ENCODE results near the gene CCDC106. TPM values are rescaled to one million over a fixed set of nuclear protein-coding genes. Genes with fewer than 3 reads are reported as not detected.
A peak's percentile ranks its signal among the peaks of the same experiment; 100 is the strongest.

CCDC106 gene
- total RNA-seq, 1 experiment from 2014 or later = 9.3 TPM

DNA sequence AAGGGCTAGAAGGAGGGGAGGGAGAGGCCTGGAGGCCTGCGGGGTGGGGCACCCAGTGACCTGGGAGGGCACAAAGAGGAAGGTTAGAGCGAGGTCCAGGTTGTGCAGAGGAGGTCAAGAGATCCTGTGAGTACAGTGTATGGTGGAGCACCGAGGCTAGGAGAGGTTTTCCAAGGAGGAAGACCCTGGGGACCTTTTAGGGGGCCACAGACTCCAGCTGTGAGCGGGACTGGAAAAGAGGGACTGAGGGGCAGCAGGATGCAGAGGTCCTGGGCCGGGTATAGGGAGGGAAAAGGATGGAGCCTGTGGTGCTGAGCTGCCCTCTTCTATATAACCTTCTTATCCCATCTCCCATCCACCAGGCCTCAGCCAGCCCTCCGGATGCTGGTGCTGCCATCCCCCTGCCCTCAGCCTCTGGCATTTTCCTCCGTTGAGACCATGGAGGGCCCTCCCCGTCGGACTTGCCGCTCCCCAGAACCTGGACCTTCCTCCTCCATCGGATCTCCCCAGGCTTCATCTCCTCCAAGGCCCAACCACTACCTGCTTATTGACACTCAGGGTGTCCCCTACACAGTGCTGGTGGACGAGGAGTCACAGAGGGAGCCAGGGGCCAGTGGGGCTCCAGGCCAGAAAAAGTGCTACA lies 3.7 kb upstream of the CCDC106 start:
- in situ Hi-C loops (cut with HindIII; ENCODE audit: low pct_unique_long_range_greater_than_20kb, low sequenced_read_pairs) = no loop called here
- DNase-seq (ENCODE audit: low read depth) = no peak

- in situ Hi-C loops (cut with HindIII; ENCODE audit: low pct_unique_long_range_greater_than_20kb, low sequenced_read_pairs) = no loop called here
- peak; percentile 45 for DNase-seq (ENCODE audit: low read depth)
Observed at GRCh38 chr19:55644842-55645511, 3.0 kb upstream of the CCDC106 start.

DNA sequence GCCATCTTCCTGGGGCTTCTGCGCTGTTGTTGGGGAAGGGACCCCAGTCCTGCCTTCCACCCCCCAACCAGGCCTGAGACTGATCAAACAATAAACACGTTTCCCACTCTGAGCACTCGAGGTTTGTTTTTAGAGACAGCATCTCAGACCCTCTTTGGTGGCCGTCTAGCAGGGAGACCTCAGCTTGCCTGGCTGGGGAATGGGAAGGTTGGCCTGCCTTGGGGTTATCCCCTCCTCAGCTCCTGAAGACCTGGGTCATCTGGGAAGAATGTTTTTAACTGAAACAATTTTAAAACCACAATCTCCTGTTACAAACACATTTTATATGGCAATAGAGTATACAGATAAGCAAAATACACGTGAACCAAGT lies 2.5 kb upstream of the CCDC106 start:
- in situ Hi-C loops (cut with HindIII; ENCODE audit: low pct_unique_long_range_greater_than_20kb, low sequenced_read_pairs) = no loop called here
- DNase-seq (ENCODE audit: low read depth) = no peak

GRCh38 chr19:55646889-55647731 lies 902 bp upstream of the CCDC106 start:
- DNase-seq (ENCODE audit: low read depth) = no peak
- in situ Hi-C loops (cut with HindIII; ENCODE audit: low pct_unique_long_range_greater_than_20kb, low sequenced_read_pairs) = no loop called here

GRCh38 chr19:55648585-55649267 lies 714 bp downstream of the CCDC106 start:
- in situ Hi-C loops (cut with HindIII; ENCODE audit: low pct_unique_long_range_greater_than_20kb, low sequenced_read_pairs) = no loop called here
- no peak for DNase-seq (ENCODE audit: low read depth)

DNA sequence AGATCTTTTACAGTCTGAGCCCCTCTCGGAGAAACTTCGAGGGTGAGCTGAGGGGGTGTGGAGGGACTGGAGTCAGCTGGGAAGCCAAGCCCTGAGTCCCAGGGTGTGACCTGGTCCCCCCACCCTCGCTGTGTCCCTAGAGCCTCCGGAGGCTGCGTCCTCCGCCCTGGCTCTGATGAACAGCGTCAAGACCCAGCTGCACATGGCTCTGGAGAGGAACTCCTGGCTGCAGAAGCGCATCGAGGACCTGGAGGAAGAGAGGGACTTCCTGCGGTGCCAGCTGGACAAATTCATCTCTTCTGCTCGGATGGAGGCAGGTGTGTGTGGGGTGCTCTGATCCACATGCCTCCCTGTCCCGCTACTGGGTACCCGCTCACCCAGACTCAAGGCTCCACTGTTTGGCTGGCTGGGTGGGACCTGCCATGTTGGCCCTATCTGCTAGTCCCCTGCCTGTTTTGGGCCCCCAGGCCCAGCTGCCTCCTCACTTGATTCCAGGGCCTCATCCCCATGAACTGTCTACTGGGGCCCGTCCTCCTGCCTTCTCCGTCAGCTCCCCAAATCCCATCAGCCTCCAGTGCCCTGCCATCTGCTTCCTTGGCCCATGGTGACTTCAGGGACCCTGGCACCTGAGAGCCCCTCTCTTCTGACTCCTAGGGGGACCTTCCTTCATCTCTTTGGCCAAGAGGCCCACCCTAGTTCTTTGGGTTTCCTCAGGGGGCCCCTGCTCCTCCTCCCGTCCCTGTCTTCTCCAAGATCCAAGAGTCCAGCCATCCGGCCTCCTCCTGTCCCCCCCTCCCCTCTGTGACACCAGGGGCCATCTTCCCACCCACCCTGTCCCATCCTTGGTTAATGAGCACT lies 1.5 kb downstream of the CCDC106 start:
- in situ Hi-C loops (cut with HindIII; ENCODE audit: low pct_unique_long_range_greater_than_20kb, low sequenced_read_pairs) = no loop called here
- DNase-seq (ENCODE audit: low read depth) = no peak

- in situ Hi-C loops (cut with HindIII; ENCODE audit: low pct_unique_long_range_greater_than_20kb, low sequenced_read_pairs) = no loop called here
- DNase-seq (ENCODE audit: low read depth) = no peak
Observed at GRCh38 chr19:55650126-55650557, 2.1 kb downstream of the CCDC106 start.

DNA sequence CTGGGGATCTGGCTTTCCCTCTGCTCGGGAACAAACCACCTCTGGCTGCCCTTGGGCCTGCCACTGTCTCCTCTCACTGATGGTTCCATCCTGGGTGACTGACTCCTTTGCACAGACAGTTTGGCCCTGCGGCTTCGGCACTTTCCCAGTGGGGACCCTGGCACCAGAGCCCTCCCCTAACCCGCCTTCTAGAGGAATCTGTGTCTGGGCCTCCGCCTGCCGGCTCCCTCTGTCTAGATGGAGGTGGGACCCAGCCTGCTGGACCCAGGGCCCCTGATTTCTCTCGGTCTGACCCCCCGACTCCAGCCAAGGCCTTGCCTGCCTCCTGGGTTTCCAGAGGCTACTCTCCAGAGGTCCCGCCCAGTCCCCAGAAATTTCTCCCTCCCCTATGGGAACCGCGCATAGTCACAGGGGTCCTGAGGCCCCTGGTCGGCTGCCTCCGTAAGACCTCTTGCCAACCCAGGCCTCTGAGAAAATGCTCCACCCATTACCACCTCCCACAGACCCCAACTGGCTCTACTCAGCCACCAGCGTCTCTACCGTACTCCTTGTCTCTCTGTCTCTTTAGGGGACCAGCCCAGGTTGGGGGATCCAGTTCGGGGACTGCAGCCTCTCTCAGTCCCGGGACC lies 2.7 kb downstream of the CCDC106 start:
- DNase-seq (ENCODE audit: low read depth) = no peak
- in situ Hi-C loops (cut with HindIII; ENCODE audit: low pct_unique_long_range_greater_than_20kb, low sequenced_read_pairs) = no loop called here

- DNase-seq (ENCODE audit: low read depth) = no peak
- in situ Hi-C loops (cut with HindIII; ENCODE audit: low pct_unique_long_range_greater_than_20kb, low sequenced_read_pairs) = no loop called here
Observed at GRCh38 chr19:55651236-55651635, 3.2 kb downstream of the CCDC106 start.

DNA sequence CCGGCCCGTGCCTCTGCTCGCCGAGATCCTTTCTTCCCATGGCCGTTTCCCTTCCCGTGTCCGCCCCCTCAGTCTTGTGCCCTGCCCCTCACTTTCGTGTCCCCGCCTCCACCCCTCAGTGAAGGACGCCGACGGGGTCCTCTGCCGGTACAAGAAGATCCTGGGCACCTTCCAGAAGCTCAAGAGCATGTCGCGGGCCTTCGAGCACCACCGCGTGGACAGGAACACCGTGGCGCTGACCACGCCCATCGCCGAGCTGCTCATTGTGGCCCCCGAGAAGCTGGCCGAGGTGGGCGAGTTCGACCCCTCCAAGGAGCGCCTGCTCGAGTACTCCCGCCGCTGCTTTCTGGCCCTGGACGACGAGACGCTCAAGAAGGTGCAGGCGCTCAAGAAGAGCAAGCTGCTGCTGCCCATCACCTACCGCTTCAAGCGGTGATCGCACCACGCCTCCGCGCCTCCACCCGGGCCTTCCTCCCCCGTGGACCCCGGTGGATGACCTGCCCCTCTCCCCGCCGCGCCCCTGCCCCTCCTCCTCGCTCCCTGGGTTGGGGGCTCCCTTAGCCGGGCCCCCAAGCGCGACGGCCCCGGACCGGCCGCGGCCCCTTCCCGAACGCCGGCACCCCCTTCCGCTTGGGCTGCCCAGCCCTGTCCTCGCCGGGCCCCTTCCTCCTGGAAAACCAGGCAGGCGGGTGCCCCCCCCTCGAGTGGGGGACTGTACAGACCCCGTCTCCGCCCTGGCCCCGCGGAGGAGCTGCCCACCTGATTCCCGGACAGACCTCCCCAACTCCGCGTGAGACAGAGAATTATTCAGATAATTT lies 4.5 kb downstream of the CCDC106 start:
- no peak for DNase-seq (ENCODE audit: low read depth)
- in situ Hi-C loops (cut with HindIII; ENCODE audit: low pct_unique_long_range_greater_than_20kb, low sequenced_read_pairs) = no loop called here

GRCh38 chr19:55653651-55654322 lies 5.8 kb downstream of the CCDC106 start:
- in situ Hi-C loops (cut with HindIII; ENCODE audit: low pct_unique_long_range_greater_than_20kb, low sequenced_read_pairs) = no loop called here
- peak; percentile 99 for DNase-seq (ENCODE audit: low read depth)

DNA sequence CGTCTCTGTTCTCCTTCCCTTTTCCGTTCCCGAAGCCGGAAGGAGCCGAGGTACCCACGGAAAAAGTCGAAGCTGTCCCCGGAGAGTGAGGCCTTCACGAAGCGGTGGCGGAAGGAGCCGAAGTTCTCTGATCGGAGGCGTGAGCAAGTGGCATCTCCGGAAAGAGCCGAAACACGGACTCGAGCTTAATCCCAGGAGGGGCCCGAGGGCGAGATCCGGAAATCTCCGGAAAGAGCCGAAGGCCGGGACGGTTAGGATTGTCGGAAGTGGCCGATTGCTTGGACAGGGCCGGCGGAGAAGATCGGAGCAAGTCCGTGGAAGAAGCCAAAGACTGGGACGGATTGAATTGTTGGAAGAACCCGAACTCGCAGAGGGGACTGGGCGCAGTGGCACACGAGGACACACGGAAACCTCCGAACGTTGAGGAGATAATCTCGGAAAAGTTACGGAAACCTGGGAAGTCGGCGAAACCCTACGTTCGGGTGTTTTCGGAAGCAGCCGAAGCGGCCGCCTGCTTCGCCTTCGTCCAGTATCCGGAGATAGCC lies 6.4 kb downstream of the CCDC106 start:
- peak; percentile 100 for DNase-seq (ENCODE audit: low read depth)
- in situ Hi-C loops (cut with HindIII; ENCODE audit: low pct_unique_long_range_greater_than_20kb, low sequenced_read_pairs) = no loop called here

DNA sequence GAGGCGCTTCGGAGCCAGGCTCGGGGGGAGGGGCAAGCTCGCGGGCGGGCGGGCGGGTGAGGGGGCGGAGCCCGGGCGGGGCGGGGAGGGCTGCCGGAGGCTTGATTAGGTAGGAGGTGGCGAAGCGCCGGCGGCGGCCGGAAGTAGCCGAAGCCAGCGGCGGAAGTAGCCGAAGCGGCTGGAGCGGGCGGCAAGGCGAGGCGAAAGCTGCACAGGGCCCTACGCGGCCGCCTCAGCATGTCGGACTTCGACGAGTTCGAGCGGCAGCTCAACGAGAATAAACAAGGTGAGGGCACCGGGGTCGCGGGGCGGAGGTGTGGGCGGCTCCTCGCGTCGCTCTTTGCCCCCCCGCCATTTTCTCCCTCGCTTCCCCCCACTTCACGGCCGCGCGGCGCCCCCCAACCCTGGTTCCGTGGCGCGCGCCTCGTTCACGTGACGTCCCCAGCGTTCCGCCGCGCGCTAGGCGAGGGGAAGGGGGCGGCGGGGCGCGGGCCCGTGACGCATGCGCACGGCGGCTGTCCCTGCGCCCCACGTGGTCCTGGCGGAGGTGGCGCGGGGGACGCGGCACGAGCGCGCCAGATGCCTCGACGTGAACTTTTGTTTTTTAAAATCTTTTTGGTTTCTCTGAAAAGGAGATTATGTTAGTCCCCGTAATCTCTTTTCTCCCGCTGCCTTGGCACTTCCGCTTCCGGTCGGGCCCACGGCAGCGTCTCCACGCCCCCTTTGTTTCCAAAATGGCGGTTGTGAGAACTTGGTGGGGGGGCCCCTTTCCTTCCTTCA lies 7.0 kb downstream of the CCDC106 start, which contains the start of gene U2AF2:
U2AF2 (plus strand) TSS at position 168 of the 780 bp plus-strand sequence; CDS start at position 238, 70 bp downstream.
- DNase-seq (ENCODE audit: low read depth) = peak; percentile 87
- in situ Hi-C loops (cut with HindIII; ENCODE audit: low pct_unique_long_range_greater_than_20kb, low sequenced_read_pairs) = no loop called here

DNA sequence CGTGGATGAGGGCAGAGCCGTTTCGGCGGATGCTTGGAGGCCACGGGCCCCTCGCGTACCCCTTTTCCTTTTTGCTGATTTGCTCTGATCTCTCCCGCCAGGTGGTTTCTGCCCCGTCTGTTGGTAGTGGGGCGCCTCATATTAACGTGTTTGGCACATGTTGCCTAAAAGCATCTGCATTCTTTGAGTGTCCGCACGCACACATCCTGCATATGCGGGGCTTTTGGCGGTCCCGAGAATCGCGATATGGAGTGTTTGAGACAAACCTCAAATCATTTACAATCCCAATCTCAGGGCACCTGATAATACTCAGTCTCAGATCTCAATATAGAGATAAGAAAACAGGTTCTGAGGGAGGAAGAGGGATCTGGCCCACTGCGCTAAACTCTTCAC lies 7.6 kb downstream of the CCDC106 start:
- no peak for DNase-seq (ENCODE audit: low read depth)
- in situ Hi-C loops (cut with HindIII; ENCODE audit: low pct_unique_long_range_greater_than_20kb, low sequenced_read_pairs) = no loop called here

DNA sequence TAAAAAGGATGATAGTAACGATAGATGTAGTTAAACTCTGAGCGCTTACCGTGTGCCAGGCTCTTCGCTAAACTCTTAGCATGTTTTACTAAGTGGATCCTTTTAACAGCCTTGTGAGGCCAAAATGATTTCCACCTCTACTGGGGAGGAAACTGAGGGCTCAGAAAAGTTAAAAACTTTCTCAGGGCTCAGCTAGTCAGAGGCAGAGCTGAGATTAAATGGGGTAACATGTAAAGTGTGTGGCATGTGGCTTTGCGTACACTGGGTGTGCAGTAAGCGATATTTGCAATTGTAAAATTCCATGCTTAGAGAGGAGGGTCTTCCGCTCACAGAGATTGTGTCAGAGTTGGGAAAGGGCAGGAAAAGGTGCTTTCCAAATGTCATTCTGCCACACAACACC lies 8.5 kb downstream of the CCDC106 start:
- no peak for DNase-seq (ENCODE audit: low read depth)
- in situ Hi-C loops (cut with HindIII; ENCODE audit: low pct_unique_long_range_greater_than_20kb, low sequenced_read_pairs) = no loop called here

Measured in Caki2 (cell line).